Esophagus squamous epithelium (tissue), 5 donors: ENCODE measurements around the gene OR51G1. TPM values are rescaled to one million over a fixed set of nuclear protein-coding genes. Genes with fewer than 3 reads are reported as not detected.

Experiments
- DNase-seq: peaks from one replicate; lab custom pipeline; 2025; lab: John Stamatoyannopoulos, UW
- H3K27ac ChIP-seq, 4 donors: fragments of 200-600 bp; sonication (generic); one replicate each; pipeline ENCODE4 v1.5.1; 2016 to 2019; ENCODE audit warnings: mild to moderate bottlenecking in 1 of 4
- H3K27me3 ChIP-seq, 4 donors: fragments of 200-600 bp; sonication (generic); 1 replicate in 3 of 4; 2 replicates in 1 of 4; pipeline versions ENCODE4 v1.5.1 to v1.6.0; 2017 to 2021; ENCODE audit warnings: antibody characterized with exemption in 1 of 4
- H3K36me3 ChIP-seq, 3 donors: fragments of 200-600 bp; sonication (generic); one replicate each; pipeline ENCODE4 v1.5.1; 2016 to 2019
- H3K4me1 ChIP-seq, 3 donors: fragments of 200-600 bp; sonication (generic); one replicate each; pipeline ENCODE4 v1.5.1; 2017 to 2019
- H3K4me3 ChIP-seq, 4 donors: fragments of 200-600 bp; sonication (generic); 1 replicate in 3 of 4; 2 replicates in 1 of 4; pipeline ENCODE4 v1.5.1; 2016 to 2019; ENCODE audit warnings: mild to moderate bottlenecking in 2 of 4, moderate library complexity in 1 of 4
- H3K9me3 ChIP-seq, 3 donors: fragments of 200-600 bp; sonication (generic); one replicate each; pipeline ENCODE4 v1.5.1; 2016 to 2019
- POLR2A ChIP-seq, 4 donors: fragments of 450-650 bp; IDR thresholded peaks; one replicate each; pipeline ENCODE4 v1.6.1; 2017; ENCODE audit warnings: antibody characterized with exemption in 4 of 4, mild to moderate bottlenecking in 4 of 4, moderate library complexity in 3 of 4
- WGBS, 2 donors: methylation state at CpG; one replicate each; pipeline ENCODE4 v1.1.5; 2018; 5-methylcytosine and 5-hydroxymethylcytosine counted together
- intact Hi-C: fragments of 100-400 bp; cut with DNase I; formaldehyde crosslinking; loops from one replicate; pipeline ENCODE4 v1.15.0; 2022
- total RNA-seq, 4 donors: library from RNA; depleted of rRNA; stranded (reverse); fragments of >200 nt; gene quantifications; one replicate each; pipeline ENCODE4 v1.1.0, GENCODE V29; 2016
- TF ChIP-seq, protein P1 (sequence below), 6 experiments: fragments of 450-650 bp in 4 of 6; fragments of 200-600 bp in 2 of 6; sonication (generic) in 2 of 6; IDR thresholded peaks; one replicate each; pipeline ENCODE4 v1.5.1; 2016 to 2019; ENCODE audit warnings: antibody characterized with exemption in 6 of 6, mild to moderate bottlenecking in 4 of 6, moderate library complexity in 4 of 6
- donor health status: DM: yes; HTN: yes; CAD: no.

OR51G1 gene
- total RNA-seq, 4 donors from 2014 or later: not detected

DNA sequence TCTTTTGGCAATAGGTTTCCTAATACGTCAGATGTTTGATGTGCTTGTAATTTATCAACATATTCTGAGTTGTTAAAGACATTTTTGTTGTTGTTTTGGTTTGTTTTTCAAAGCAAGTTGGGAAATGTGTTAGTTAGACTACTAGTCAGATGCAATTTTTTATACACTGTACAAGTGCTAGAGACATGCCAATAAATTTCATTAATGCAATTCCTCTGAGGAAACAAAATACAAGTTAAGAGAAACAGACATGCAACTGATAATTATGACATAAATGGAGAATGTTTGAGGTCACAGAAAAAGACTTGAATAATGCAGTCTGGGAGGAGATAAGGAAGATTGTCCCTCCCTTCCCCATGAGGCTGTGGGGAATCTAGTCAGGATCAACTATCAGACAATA, 36.5 kb downstream of the OR51G1 start:
- intact Hi-C loops: no loop called here
- 0% methylated on average over 1 of the region's 1 CpG for WGBS, 2 donors
- TF ChIP-seq, protein P1, sequence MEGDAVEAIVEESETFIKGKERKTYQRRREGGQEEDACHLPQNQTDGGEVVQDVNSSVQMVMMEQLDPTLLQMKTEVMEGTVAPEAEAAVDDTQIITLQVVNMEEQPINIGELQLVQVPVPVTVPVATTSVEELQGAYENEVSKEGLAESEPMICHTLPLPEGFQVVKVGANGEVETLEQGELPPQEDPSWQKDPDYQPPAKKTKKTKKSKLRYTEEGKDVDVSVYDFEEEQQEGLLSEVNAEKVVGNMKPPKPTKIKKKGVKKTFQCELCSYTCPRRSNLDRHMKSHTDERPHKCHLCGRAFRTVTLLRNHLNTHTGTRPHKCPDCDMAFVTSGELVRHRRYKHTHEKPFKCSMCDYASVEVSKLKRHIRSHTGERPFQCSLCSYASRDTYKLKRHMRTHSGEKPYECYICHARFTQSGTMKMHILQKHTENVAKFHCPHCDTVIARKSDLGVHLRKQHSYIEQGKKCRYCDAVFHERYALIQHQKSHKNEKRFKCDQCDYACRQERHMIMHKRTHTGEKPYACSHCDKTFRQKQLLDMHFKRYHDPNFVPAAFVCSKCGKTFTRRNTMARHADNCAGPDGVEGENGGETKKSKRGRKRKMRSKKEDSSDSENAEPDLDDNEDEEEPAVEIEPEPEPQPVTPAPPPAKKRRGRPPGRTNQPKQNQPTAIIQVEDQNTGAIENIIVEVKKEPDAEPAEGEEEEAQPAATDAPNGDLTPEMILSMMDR (IDR thresholded peaks at IDR 0.05): no peak
- no peak for TF ChIP-seq POLR2A (IDR thresholded peaks at IDR 0.05)
- Histone ChIP-seq H3K4me3 (no peak overlapping the region), H3K36me3 (no peaks in the 10 kb centered on the region), H3K4me1 (no peaks in the 10 kb centered on the region), H3K27me3 (no peaks in the 10 kb centered on the region), H3K9me3 (no peaks in the 10 kb centered on the region), H3K27ac (no peak overlapping the region)
- DNase-seq: no peak

DNA sequence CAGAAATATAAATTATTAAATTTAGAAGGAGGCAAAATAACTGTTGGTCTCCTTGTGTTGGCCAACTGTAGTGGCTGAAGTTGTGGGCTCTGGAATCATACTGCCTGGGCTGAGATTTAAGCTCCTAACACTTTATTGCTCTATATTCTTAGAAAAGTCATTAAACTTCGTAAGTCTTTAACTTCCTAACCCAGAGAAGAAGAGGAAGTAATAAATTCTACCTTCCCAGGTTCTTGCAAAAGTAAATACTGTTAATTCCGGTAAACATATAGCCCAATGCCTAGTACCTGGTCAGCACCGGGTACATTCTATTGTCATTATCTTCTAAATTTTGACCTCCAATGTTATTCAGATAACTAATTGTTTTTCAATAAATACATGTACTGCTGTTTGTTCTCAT, 38.0 kb downstream of the OR51G1 start:
- 25 to 58% methylated on average over 3 of the region's 3 CpGs for WGBS, 2 donors
- no peak for DNase-seq
- intact Hi-C loops: no loop called here
- H3K4me1 ChIP-seq: no peaks in the 10 kb centered on the region
- no peak overlapping the region for H3K27ac ChIP-seq
- no peaks in the 10 kb centered on the region for H3K27me3 ChIP-seq
- H3K9me3 ChIP-seq: no peaks in the 10 kb centered on the region
- no peak overlapping the region for H3K4me3 ChIP-seq
- no peak for TF ChIP-seq POLR2A (IDR thresholded peaks at IDR 0.05)
- no peaks in the 10 kb centered on the region for H3K36me3 ChIP-seq

DNA sequence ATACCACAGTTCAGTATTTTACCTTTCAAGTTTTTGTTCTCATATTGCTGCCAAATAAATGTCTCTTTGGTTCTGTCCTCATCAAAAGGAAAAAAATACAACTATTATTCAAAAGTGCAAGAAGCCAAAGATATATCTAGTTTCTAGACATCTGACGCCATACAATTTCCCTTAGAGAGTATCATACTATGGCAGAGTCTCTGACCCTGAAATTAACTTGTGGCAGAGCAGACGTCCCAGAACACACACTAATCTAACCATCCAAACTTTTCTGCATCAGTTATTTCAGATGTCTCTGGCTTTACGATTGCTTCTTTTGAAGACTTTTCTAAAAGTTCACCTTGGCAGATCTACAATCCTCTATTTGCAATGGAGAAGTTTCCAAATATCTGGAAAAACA, 39.8 kb downstream of the OR51G1 start:
- no peak overlapping the region for H3K27ac ChIP-seq
- DNase-seq: no peak
- no peak for TF ChIP-seq POLR2A (IDR thresholded peaks at IDR 0.05)
- TF ChIP-seq, protein P1 (IDR thresholded peaks at IDR 0.05): no peak
- no peak overlapping the region for H3K4me3 ChIP-seq
- intact Hi-C loops: no loop called here
- no peaks in the 10 kb centered on the region for H3K4me1 ChIP-seq
- H3K36me3 ChIP-seq: no peaks in the 10 kb centered on the region
- no peaks in the 10 kb centered on the region for H3K27me3 ChIP-seq
- no peaks in the 10 kb centered on the region for H3K9me3 ChIP-seq
- 60% methylated on average over 3 of the region's 3 CpGs for WGBS, 2 donors

DNA sequence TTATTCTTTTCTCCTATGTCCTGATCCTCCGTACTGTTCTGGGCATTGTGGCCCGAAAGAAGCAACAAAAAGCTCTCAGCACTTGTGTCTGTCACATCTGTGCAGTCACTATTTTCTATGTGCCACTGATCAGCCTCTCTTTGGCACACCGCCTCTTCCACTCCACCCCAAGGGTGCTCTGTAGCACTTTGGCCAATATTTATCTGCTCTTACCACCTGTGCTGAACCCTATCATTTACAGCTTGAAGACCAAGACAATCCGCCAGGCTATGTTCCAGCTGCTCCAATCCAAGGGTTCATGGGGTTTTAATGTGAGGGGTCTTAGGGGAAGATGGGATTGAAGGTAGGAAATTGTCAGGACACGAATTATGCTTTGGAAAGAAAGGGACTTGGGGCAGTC, 41.6 kb downstream of the OR51G1 start:
- no peak for DNase-seq

DNA sequence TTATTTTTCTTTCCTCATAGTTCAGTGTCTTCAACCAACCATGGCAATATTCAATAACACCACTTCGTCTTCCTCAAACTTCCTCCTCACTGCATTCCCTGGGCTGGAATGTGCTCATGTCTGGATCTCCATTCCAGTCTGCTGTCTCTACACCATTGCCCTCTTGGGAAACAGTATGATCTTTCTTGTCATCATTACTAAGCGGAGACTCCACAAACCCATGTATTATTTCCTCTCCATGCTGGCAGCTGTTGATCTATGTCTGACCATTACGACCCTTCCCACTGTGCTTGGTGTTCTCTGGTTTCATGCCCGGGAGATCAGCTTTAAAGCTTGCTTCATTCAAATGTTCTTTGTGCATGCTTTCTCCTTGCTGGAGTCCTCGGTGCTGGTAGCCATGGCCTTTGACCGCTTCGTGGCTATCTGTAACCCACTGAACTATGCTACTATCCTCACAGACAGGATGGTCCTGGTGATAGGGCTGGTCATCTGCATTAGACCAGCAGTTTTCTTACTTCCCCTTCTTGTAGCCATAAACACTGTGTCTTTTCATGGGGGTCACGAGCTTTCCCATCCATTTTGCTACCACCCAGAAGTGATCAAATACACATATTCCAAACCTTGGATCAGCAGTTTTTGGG, 42.2 kb downstream of the OR51G1 start, which contains the start of gene OR51T1:
Gene OR51T1, plus strand, starts transcription at position 41 of the 641 bp plus-strand sequence. Its CDS starts 0 bp downstream, at position 41.
- Histone ChIP-seq H3K9me3 (no peaks in the 10 kb centered on the region), H3K4me3 (no peak within 1 kb of the TSS), H3K27me3 (no peaks in the 10 kb centered on the region), H3K36me3 (no peaks in the 10 kb centered on the region), H3K4me1 (no peaks in the 10 kb centered on the region), H3K27ac (no peak within 1 kb of the TSS)
- DNase-seq: no peak
- WGBS, 2 donors: 65 to 67% methylated on average over 8 of the region's 8 CpGs
- TF ChIP-seq, protein P1 (IDR thresholded peaks at IDR 0.05): no peak
- no peak for TF ChIP-seq POLR2A (IDR thresholded peaks at IDR 0.05)
- intact Hi-C loops: no loop called here

More for the DNA sequence above, 41.6 kb downstream of the OR51G1 start:
- no peaks in the 10 kb centered on the region for H3K9me3 ChIP-seq
- WGBS, 2 donors: 73 to 76% methylated on average over 4 to 5 of the region's 5 CpGs
- no peaks in the 10 kb centered on the region for H3K27me3 ChIP-seq
- intact Hi-C loops: no loop called here
- TF ChIP-seq, protein P1 (IDR thresholded peaks at IDR 0.05): no peak
- TF ChIP-seq POLR2A (IDR thresholded peaks at IDR 0.05): no peak
- H3K36me3 ChIP-seq: no peaks in the 10 kb centered on the region
- no peak overlapping the region for H3K4me3 ChIP-seq
- no peak overlapping the region for H3K27ac ChIP-seq
- H3K4me1 ChIP-seq: no peaks in the 10 kb centered on the region
